Chondrocyte (in vitro differentiated cells): ENCODE data around the gene FHIT. TPM values are rescaled to one million over a fixed set of nuclear protein-coding genes. Genes with fewer than 3 reads are reported as not detected.

ENCODE experiments used
- DNase-seq: peaks from one replicate; pipeline ENCODE4 v3.0.0; 2021; ENCODE audit warnings: mixed read lengths, low spot score
- H3K27ac Mint-ChIP-seq: one replicate; pipeline ENCODE4 v1.8.0; 2021; ENCODE audit warnings: mild to moderate bottlenecking, moderate library complexity, mixed read lengths; ENCODE audit not compliant: unreplicated experiment
- H3K27me3 Mint-ChIP-seq: 2 replicates; pipeline ENCODE4 v1.8.0; 2021; ENCODE audit warnings: low read depth, mixed read lengths
- H3K36me3 Mint-ChIP-seq: 2 replicates; pipeline ENCODE4 v1.8.0; 2021; ENCODE audit warnings: low read depth, mixed read lengths
- H3K4me1 Mint-ChIP-seq: 2 replicates; pipeline ENCODE4 v1.8.0; 2021; ENCODE audit warnings: low read depth, mild to moderate bottlenecking, mixed read lengths
- H3K4me3 Mint-ChIP-seq: one replicate; pipeline ENCODE4 v1.8.0; 2021; ENCODE audit warnings: mild to moderate bottlenecking, moderate library complexity, mixed read lengths; ENCODE audit not compliant: unreplicated experiment
- H3K9me3 Mint-ChIP-seq: 2 replicates; pipeline ENCODE4 v1.8.0; 2021; ENCODE audit warnings: low read depth, mixed read lengths
- CTCF ChIP-seq: fragments of 200-600 bp; sonication (generic); IDR thresholded peaks from 2 replicates; pipeline ENCODE4 v1.5.0; 2021; ENCODE audit warnings: antibody characterized with exemption, mild to moderate bottlenecking, moderate library complexity
- total RNA-seq: library from RNA; stranded (reverse); gene quantifications from 3 replicates; pipeline ENCODE4 v1.2.1, GENCODE V29; 2021

Gene FHIT
- total RNA-seq, 1 donor from 2014 or later: 3.8 TPM

- H3K4me3 Mint-ChIP-seq: no peak overlapping the region
- H3K9me3 Mint-ChIP-seq: peaks cover 36% of the 10 kb centered on the region
- no peak overlapping the region for H3K27ac Mint-ChIP-seq
- no peaks in the 10 kb centered on the region for H3K27me3 Mint-ChIP-seq
- no peak for TF ChIP-seq CTCF
- no peak for DNase-seq
- no peaks in the 10 kb centered on the region for H3K36me3 Mint-ChIP-seq
- no peaks in the 10 kb centered on the region for H3K4me1 Mint-ChIP-seq
Measured at GRCh38 chr3:60775985-60776384, 475.3 kb downstream of the FHIT start.

- Mint-ChIP-seq H3K4me3 (no peak overlapping the region), H3K9me3 (peaks cover 28% of the 10 kb centered on the region), H3K27me3 (no peaks in the 10 kb centered on the region), H3K27ac (no peak overlapping the region), H3K4me1 (no peaks in the 10 kb centered on the region), H3K36me3 (no peaks in the 10 kb centered on the region)
- TF ChIP-seq CTCF: no peak
- no peak for DNase-seq
Measured at GRCh38 chr3:60774617-60775016, 476.6 kb downstream of the FHIT start.

DNA sequence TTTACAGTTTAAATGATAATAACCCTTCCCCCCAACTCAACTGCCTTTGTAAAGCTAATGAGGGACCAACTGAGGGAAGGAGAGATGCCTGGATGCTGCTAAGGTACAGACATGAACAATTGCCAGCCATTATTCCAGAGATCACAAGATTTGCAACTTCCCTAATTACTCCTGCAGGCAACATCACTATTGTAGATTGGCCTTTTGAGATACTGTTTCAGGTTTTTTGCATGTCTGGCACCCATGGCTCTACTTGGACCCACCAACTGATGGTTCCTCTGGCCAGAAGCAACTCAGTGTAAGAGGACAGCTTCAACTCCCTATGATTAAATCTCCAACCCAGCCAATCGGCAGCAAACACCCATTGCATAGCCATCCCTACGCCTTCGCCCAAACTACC lies 478.7 kb downstream of the FHIT start:
- H3K27ac Mint-ChIP-seq: no peak overlapping the region
- no peaks in the 10 kb centered on the region for H3K36me3 Mint-ChIP-seq
- H3K27me3 Mint-ChIP-seq: no peaks in the 10 kb centered on the region
- H3K4me1 Mint-ChIP-seq: no peaks in the 10 kb centered on the region
- H3K4me3 Mint-ChIP-seq: no peak overlapping the region
- DNase-seq: no peak
- no peak for TF ChIP-seq CTCF
- H3K9me3 Mint-ChIP-seq: peaks cover 27% of the 10 kb centered on the region

DNA sequence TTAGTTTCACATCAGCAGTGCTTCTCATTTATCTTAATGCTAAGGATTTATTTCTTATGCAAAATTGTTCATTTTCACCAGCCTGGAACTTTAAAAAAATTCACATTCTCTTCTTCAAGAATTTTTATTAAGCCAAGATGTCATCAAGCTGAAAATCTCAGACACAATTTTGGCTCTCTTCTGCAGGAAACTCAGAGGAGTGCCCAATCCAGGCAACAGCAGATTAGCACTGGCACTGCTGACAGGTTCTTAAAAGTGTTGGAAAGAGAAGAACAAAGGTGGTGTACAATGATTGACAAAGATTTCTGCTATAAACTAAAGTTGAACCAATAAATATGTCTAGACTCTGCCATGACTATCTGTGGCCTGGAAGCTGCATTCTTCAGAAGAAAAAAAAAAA lies 479.5 kb downstream of the FHIT start:
- H3K36me3 Mint-ChIP-seq: no peaks in the 10 kb centered on the region
- no peaks in the 10 kb centered on the region for H3K4me1 Mint-ChIP-seq
- peaks cover 21% of the 10 kb centered on the region for H3K9me3 Mint-ChIP-seq

DNA sequence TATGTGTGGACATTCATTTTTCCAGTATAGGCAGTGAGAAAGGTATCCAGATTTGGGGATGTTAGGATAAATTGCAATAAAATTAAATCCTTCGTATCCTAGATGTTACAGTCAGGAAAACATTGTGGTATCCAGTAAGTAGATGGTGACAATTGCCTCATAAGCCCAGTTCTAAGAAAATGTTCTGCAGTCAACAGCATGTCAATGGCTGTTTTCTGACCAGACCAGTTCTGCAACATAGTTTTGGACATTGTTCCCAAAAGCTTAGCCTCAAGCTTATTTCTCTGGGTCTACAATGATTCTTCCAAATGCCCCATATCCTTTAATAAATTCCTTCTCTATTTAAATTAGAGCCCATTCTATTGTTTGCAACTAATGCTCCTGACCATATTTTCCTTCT lies 480.7 kb downstream of the FHIT start:
- DNase-seq: no peak
- H3K4me1 Mint-ChIP-seq: peaks cover 3% of the 10 kb centered on the region
- no peak for TF ChIP-seq CTCF
- no peaks in the 10 kb centered on the region for H3K27me3 Mint-ChIP-seq
- no peak overlapping the region for H3K4me3 Mint-ChIP-seq
- no peaks in the 10 kb centered on the region for H3K36me3 Mint-ChIP-seq
- no peak overlapping the region for H3K27ac Mint-ChIP-seq
- H3K9me3 Mint-ChIP-seq: peaks cover 17% of the 10 kb centered on the region

More for the DNA sequence above, 479.5 kb downstream of the FHIT start:
- Mint-ChIP-seq H3K4me3 (no peak overlapping the region), H3K27me3 (no peaks in the 10 kb centered on the region), H3K27ac (no peak overlapping the region)
- DNase-seq: no peak
- no peak for TF ChIP-seq CTCF
